NT2/D1 (cell line): ENCODE results near the gene FCMR.
A peak's percentile ranks its signal among the peaks of the same experiment; 100 is the strongest.

Source experiments
- DNase-seq: peaks from one replicate; pipeline ENCODE4 v3.0.0-alpha.2; 2011; ENCODE audit warnings: low read depth, low spot score
- H3K27me3 ChIP-seq: 2 replicates; pipeline ENCODE4 v1.6.0; 2011; ENCODE audit warnings: mild to moderate bottlenecking; ENCODE audit not compliant: insufficient read length, insufficient read depth
- H3K36me3 ChIP-seq: 2 replicates; pipeline ENCODE4 v1.6.1; 2011; ENCODE audit warnings: mild to moderate bottlenecking, low read length, mixed read lengths; ENCODE audit not compliant: insufficient read depth, insufficient read length
- H3K4me1 ChIP-seq: 2 replicates; pipeline ENCODE4 v1.5.1; 2011; ENCODE audit not compliant: insufficient read depth, insufficient read length
- H3K4me3 ChIP-seq: 2 replicates; pipeline ENCODE4 v1.5.1; 2011; ENCODE audit warnings: low read depth; ENCODE audit not compliant: insufficient read length
- H3K9ac ChIP-seq: 2 replicates; pipeline ENCODE4 v1.6.0; 2011; ENCODE audit warnings: low read depth; ENCODE audit not compliant: insufficient read length
- H3K9me3 ChIP-seq: 2 replicates; pipeline ENCODE4 v1.5.1; 2011; ENCODE audit warnings: mild to moderate bottlenecking, low read length; ENCODE audit not compliant: insufficient read depth
- SUZ12 ChIP-seq: IDR thresholded peaks from 2 replicates; pipeline ENCODE4 v1.6.1; 2011; ENCODE audit not compliant: insufficient read length, insufficient read depth; ENCODE audit errors: extremely low read depth
- YY1 ChIP-seq: IDR thresholded peaks from 2 replicates; pipeline ENCODE4 v1.6.1; 2011; ENCODE audit not compliant: insufficient read length, insufficient read depth
- ZNF274 ChIP-seq: IDR thresholded peaks from 2 replicates; pipeline ENCODE4 v1.6.1; 2011; ENCODE audit warnings: mild to moderate bottlenecking, low read depth, low read length

FCMR gene

GRCh38 chr1:206892351-206892984 lies 29.3 kb downstream of the FCMR start:
- H3K4me1 ChIP-seq = peaks cover 5% of the 10 kb centered on the region
- no peak for TF ChIP-seq YY1
- TF ChIP-seq ZNF274 = no peak
- H3K9me3 ChIP-seq = no peaks in the 10 kb centered on the region
- no peak overlapping the region for H3K4me3 ChIP-seq
- no peaks in the 10 kb centered on the region for H3K27me3 ChIP-seq
- no peak for DNase-seq
- no peak overlapping the region for H3K9ac ChIP-seq
- no peaks in the 10 kb centered on the region for H3K36me3 ChIP-seq

- Histone ChIP-seq H3K9me3 (no peaks in the 10 kb centered on the region), H3K4me1 (peaks cover 5% of the 10 kb centered on the region), H3K36me3 (no peaks in the 10 kb centered on the region), H3K9ac (no peak overlapping the region), H3K4me3 (no peak overlapping the region), H3K27me3 (no peaks in the 10 kb centered on the region)
- DNase-seq = no peak
- TF ChIP-seq ZNF274 (no peak), YY1 (no peak), SUZ12 (no peak)
Measured at GRCh38 chr1:206891412-206891811, 30.3 kb downstream of the FCMR start.

- H3K36me3 ChIP-seq = no peaks in the 10 kb centered on the region
- TF ChIP-seq YY1 (no peak), ZNF274 (no peak), SUZ12 (no peak)
- H3K9me3 ChIP-seq = no peaks in the 10 kb centered on the region
- H3K9ac ChIP-seq = no peak overlapping the region
- no peaks in the 10 kb centered on the region for H3K27me3 ChIP-seq
- DNase-seq = peak; percentile 74
- H3K4me3 ChIP-seq = no peak overlapping the region
- H3K4me1 ChIP-seq = peaks cover 5% of the 10 kb centered on the region
Measured at GRCh38 chr1:206890125-206891060, 31.3 kb downstream of the FCMR start.

- H3K9me3 ChIP-seq = no peaks in the 10 kb centered on the region
- no peaks in the 10 kb centered on the region for H3K27me3 ChIP-seq
- H3K4me3 ChIP-seq = no peak overlapping the region
- H3K36me3 ChIP-seq = no peaks in the 10 kb centered on the region
- no peak for DNase-seq
- H3K9ac ChIP-seq = no peak overlapping the region
- no peaks in the 10 kb centered on the region for H3K4me1 ChIP-seq
- TF ChIP-seq ZNF274 = no peak
- no peak for TF ChIP-seq YY1
- no peak for TF ChIP-seq SUZ12
Measured at GRCh38 chr1:206887701-206888100, 34.0 kb downstream of the FCMR start.

GRCh38 chr1:206886831-206887230 lies 34.9 kb downstream of the FCMR start:
- Histone ChIP-seq H3K27me3 (no peaks in the 10 kb centered on the region), H3K4me3 (no peak overlapping the region), H3K36me3 (no peaks in the 10 kb centered on the region), H3K9ac (no peak overlapping the region), H3K4me1 (no peaks in the 10 kb centered on the region), H3K9me3 (no peaks in the 10 kb centered on the region)
- no peak for TF ChIP-seq YY1
- TF ChIP-seq SUZ12 = no peak
- no peak for TF ChIP-seq ZNF274
- DNase-seq = no peak

- no peaks in the 10 kb centered on the region for H3K36me3 ChIP-seq
- no peaks in the 10 kb centered on the region for H3K27me3 ChIP-seq
- TF ChIP-seq YY1 (no peak), SUZ12 (no peak)
- no peaks in the 10 kb centered on the region for H3K4me1 ChIP-seq
- DNase-seq = no peak
- H3K9ac ChIP-seq = no peak overlapping the region
- H3K9me3 ChIP-seq = no peaks in the 10 kb centered on the region
- H3K4me3 ChIP-seq = no peak overlapping the region
Measured at GRCh38 chr1:206885341-206886060, 36.2 kb downstream of the FCMR start.

GRCh38 chr1:206883876-206884275 lies 37.9 kb downstream of the FCMR start:
- Histone ChIP-seq H3K9ac (no peak overlapping the region), H3K27me3 (no peaks in the 10 kb centered on the region), H3K4me1 (no peaks in the 10 kb centered on the region), H3K4me3 (no peak overlapping the region), H3K36me3 (no peaks in the 10 kb centered on the region), H3K9me3 (peaks cover 14% of the 10 kb centered on the region)
- TF ChIP-seq ZNF274 (no peak), YY1 (no peak), SUZ12 (no peak)
- no peak for DNase-seq
